Spleen (tissue), 11 donors: ENCODE measurements around the gene SDK1. TPM values are rescaled to one million over a fixed set of nuclear protein-coding genes. Genes with fewer than 3 reads are reported as not detected.

Source experiments
- DNase-seq: peaks from one replicate; pipeline ENCODE4 v3.0.0-alpha.2; 2020
- H3K27ac ChIP-seq, 8 donors: fragments of 200-600 bp; sonication (generic) in 7 of 8; 1 replicate in 4 of 8; 2 replicates in 4 of 8; pipeline versions ENCODE4 v1.5.0 to v1.8.0; 2016 to 2021; ENCODE audit warnings: inconsistent platforms in 4 of 8, mild to moderate bottlenecking in 4 of 8, moderate library complexity in 1 of 8
- H3K27me3 ChIP-seq, 7 donors: fragments of 200-600 bp; sonication (generic) in 6 of 7; replicated peaks in 1 of 7; 1 replicate in 4 of 7; 2 replicates in 3 of 7; pipeline versions ENCODE4 v1.5.0 to v1.8.0; 2016 to 2021; ENCODE audit warnings: inconsistent platforms in 3 of 7, mild to moderate bottlenecking in 1 of 7
- H3K36me3 ChIP-seq, 6 donors: fragments of 200-600 bp; sonication (generic) in 5 of 6; 1 replicate in 4 of 6; 2 replicates in 2 of 6; pipeline versions ENCODE4 v1.5.0 to v1.8.0; 2016 to 2021; ENCODE audit warnings: inconsistent platforms in 2 of 6
- H3K4me1 ChIP-seq, 6 donors: fragments of 200-600 bp; sonication (generic) in 5 of 6; 1 replicate in 3 of 6; 2 replicates in 3 of 6; pipeline versions ENCODE4 v1.5.0 to v1.8.0; 2016 to 2021; ENCODE audit warnings: inconsistent platforms in 3 of 6
- H3K4me3 ChIP-seq, 8 donors: fragments of 200-600 bp; sonication (generic) in 7 of 8; 1 replicate in 4 of 8; 2 replicates in 4 of 8; pipeline versions ENCODE4 v1.5.0 to v1.8.0; 2016 to 2021; ENCODE audit warnings: inconsistent platforms in 4 of 8, mild to moderate bottlenecking in 4 of 8, moderate library complexity in 2 of 8
- H3K9me3 ChIP-seq, 8 donors: fragments of 200-600 bp; sonication (generic) in 7 of 8; 1 replicate in 4 of 8; 2 replicates in 4 of 8; pipeline versions ENCODE4 v1.5.0 to v1.8.0; 2016 to 2021; ENCODE audit warnings: inconsistent platforms in 4 of 8
- POLR2A ChIP-seq, 3 donors: fragments of 450-650 bp; IDR thresholded peaks; one replicate each; pipeline ENCODE4 v1.5.1; 2017; ENCODE audit warnings: antibody characterized with exemption in 3 of 3, mild to moderate bottlenecking in 1 of 3
- POLR2AphosphoS5 ChIP-seq, 3 donors: sonication (generic); formaldehyde crosslinking; IDR thresholded peaks; one replicate each; pipeline ENCODE4 v1.5.1; 2017; ENCODE audit warnings: antibody characterized with exemption in 3 of 3
- WGBS, 5 donors: extraction: QIAGEN DNeasy Blood & Tissue Kit in 3 of 5; methylation state at CpG; one replicate each; pipeline versions ENCODE4 v1.1.5 to v1.1.7; 2013 to 2018; 5-methylcytosine and 5-hydroxymethylcytosine counted together
- intact Hi-C: fragments of 100-400 bp; cut with DNase I; formaldehyde crosslinking; loops from one replicate; pipeline ENCODE4 v1.15.0; 2023; ENCODE audit warnings: low total_unique reads
- polyA plus RNA-seq, 3 donors: library from polyadenylated mRNA; stranded (reverse); fragments of 200-250 nt; gene quantifications; one replicate each; pipeline ENCODE4 v1.2.1, GENCODE V29; 2013
- total RNA-seq, 7 donors: library from RNA; depleted of rRNA in 3 of 7; stranded (reverse); fragments of >200 nt in 3 of 7; fragmentation: NEBNext Ultra II Directional in 4 of 7; extraction: Animal tissue kit (Norgen Biotek cat#: 25700) in 4 of 7; gene quantifications; one replicate each; pipeline versions ENCODE4 v1.1.0 to v1.2.1, GENCODE V29; 2016 to 2021
- TF ChIP-seq, protein P1 (sequence below), 11 experiments: fragments of 200-600 bp in 7 of 11; fragments of 450-650 bp in 4 of 11; sonication (generic) in 4 of 11; IDR thresholded peaks in 8 of 11; conservative IDR thresholded peaks in 3 of 11; 1 replicate in 7 of 11; 2 replicates in 4 of 11; pipeline versions ENCODE4 v1.4.0 to v1.8.0; 2016 to 2021; ENCODE audit warnings: antibody characterized with exemption in 11 of 11, inconsistent platforms in 4 of 11, mild to moderate bottlenecking in 1 of 11
- donor health status: healthy with polysubstance abuse.
- donor health status: DM: no; HTN: no; CAD: no; lungs with moderate emphysema.
- donor health status: DM: no; HTN: no; CAD: no.
- donor health status: Bipolar disorder and iron deficiency.
- donor health status: healthy.
- donor health status: DM: no; HTN: no; CAD: no.
- donor health status: DM: yes; HTN: yes; CAD: no.

SDK1 gene
- total and polyA plus RNA-seq, 10 donors = 3.2 to 54.1 (median 35.1) TPM

- Histone ChIP-seq H3K36me3 (peaks cover 0 to 1% (median 0%) of the 10 kb centered on the region in 6 donors), H3K4me1 (peaks cover 0 to 18% (median 0%) of the 10 kb centered on the region in 6 donors), H3K4me3 (no peak overlapping the region), H3K9me3 (no peaks in the 10 kb centered on the region), H3K27me3 (no peaks in the 10 kb centered on the region), H3K27ac (peak overlapping the region in 2 of 8 donors; percentile 33 to 55)
- TF ChIP-seq, protein P1, sequence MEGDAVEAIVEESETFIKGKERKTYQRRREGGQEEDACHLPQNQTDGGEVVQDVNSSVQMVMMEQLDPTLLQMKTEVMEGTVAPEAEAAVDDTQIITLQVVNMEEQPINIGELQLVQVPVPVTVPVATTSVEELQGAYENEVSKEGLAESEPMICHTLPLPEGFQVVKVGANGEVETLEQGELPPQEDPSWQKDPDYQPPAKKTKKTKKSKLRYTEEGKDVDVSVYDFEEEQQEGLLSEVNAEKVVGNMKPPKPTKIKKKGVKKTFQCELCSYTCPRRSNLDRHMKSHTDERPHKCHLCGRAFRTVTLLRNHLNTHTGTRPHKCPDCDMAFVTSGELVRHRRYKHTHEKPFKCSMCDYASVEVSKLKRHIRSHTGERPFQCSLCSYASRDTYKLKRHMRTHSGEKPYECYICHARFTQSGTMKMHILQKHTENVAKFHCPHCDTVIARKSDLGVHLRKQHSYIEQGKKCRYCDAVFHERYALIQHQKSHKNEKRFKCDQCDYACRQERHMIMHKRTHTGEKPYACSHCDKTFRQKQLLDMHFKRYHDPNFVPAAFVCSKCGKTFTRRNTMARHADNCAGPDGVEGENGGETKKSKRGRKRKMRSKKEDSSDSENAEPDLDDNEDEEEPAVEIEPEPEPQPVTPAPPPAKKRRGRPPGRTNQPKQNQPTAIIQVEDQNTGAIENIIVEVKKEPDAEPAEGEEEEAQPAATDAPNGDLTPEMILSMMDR (IDR thresholded peaks at IDR 0.05 in 8 of 11, conservative IDR thresholded peaks at IDR 0.05 in 3 of 11) = no peak
- TF ChIP-seq POLR2AphosphoS5 (IDR thresholded peaks at IDR 0.05) (no peak), POLR2A (IDR thresholded peaks at IDR 0.05) (no peak)
- intact Hi-C loops = no loop called here
- 81 to 92% (median 87%) methylated on average over 11 to 12 of the region's 12 CpGs for WGBS, 5 donors
- peak; percentile 77 for DNase-seq
These were observed 796.1 kb downstream of the SDK1 start for GRCh38 chr7:4097001-4097609.

GRCh38 chr7:4098169-4098568 is 797.1 kb downstream of the SDK1 start:
- no peak for TF ChIP-seq POLR2A (IDR thresholded peaks at IDR 0.05)
- no peak for TF ChIP-seq POLR2AphosphoS5 (IDR thresholded peaks at IDR 0.05)
- TF ChIP-seq, protein P1 (IDR thresholded peaks at IDR 0.05 in 8 of 11, conservative IDR thresholded peaks at IDR 0.05 in 3 of 11) = no peak
- intact Hi-C loops = no loop called here
- no peak for DNase-seq

GRCh38 chr7:4099651-4100050 is 798.6 kb downstream of the SDK1 start:
- Histone ChIP-seq H3K27ac (peak overlapping the region in 1 of 8 donors; percentile 51), H3K4me1 (peaks cover 0 to 12% (median 0%) of the 10 kb centered on the region in 6 donors), H3K27me3 (no peaks in the 10 kb centered on the region), H3K36me3 (no peaks in the 10 kb centered on the region), H3K4me3 (no peak overlapping the region), H3K9me3 (peaks cover 0 to 4% (median 0%) of the 10 kb centered on the region in 8 donors)
- no peak for TF ChIP-seq POLR2A (IDR thresholded peaks at IDR 0.05)
- TF ChIP-seq, protein P1 (IDR thresholded peaks at IDR 0.05 in 8 of 11, conservative IDR thresholded peaks at IDR 0.05 in 3 of 11) = no peak
- TF ChIP-seq POLR2AphosphoS5 (IDR thresholded peaks at IDR 0.05) = no peak
- 90 to 100% (median 93%) methylated on average over 4 to 14 of the region's 14 CpGs for WGBS, 5 donors
- DNase-seq = peak; percentile 68
- intact Hi-C loops = no loop called here

More at GRCh38 chr7:4098169-4098568, 797.1 kb downstream of the SDK1 start:
- Histone ChIP-seq H3K27me3 (no peaks in the 10 kb centered on the region), H3K4me3 (no peak overlapping the region), H3K27ac (no peak overlapping the region), H3K9me3 (no peaks in the 10 kb centered on the region), H3K36me3 (no peaks in the 10 kb centered on the region), H3K4me1 (peaks cover 0 to 18% (median 0%) of the 10 kb centered on the region in 6 donors)
- WGBS, 5 donors = 69 to 76% (median 72%) methylated on average over 11 of the region's 11 CpGs

DNA sequence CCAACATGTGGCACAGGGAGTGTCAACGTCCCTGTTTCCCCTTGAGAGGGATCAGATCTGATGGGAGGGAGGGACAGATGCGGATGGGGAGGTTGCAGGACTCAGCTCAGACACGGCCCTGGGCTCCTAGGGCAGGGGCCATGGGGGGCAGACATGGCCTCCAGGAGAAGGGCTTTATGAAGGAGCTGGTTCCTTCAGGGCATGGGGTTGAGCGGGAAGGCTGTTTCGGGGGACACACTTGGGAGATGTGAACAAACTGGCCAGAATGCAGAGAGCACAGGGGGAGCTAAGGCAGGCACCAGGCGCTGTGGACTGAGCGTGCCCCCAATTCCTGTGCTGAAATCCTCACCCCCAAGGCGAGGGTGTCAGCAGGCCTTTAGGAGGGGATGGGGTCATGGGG is 799.1 kb downstream of the SDK1 start:
- peak; percentile 61 for DNase-seq
- Histone ChIP-seq H3K9me3 (peaks cover 0 to 4% (median 0%) of the 10 kb centered on the region in 8 donors), H3K27ac (peak overlapping the region in 4 of 8 donors; percentile 51 to 84 (median 74)), H3K27me3 (no peaks in the 10 kb centered on the region), H3K4me3 (no peak overlapping the region), H3K4me1 (peaks cover 0 to 12% (median 0%) of the 10 kb centered on the region in 6 donors), H3K36me3 (no peaks in the 10 kb centered on the region)
- intact Hi-C loops = no loop called here
- TF ChIP-seq POLR2A (IDR thresholded peaks at IDR 0.05) (no peak), POLR2AphosphoS5 (IDR thresholded peaks at IDR 0.05) (no peak)
- TF ChIP-seq, protein P1 (IDR thresholded peaks at IDR 0.05 in 8 of 11, conservative IDR thresholded peaks at IDR 0.05 in 3 of 11) = no peak
- WGBS, 5 donors = 84 to 94% (median 87%) methylated on average over 8 of the region's 8 CpGs
